ENCODE data around the gene CLDN1.

Gene CLDN1, protein sequence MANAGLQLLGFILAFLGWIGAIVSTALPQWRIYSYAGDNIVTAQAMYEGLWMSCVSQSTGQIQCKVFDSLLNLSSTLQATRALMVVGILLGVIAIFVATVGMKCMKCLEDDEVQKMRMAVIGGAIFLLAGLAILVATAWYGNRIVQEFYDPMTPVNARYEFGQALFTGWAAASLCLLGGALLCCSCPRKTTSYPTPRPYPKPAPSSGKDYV

DNA sequence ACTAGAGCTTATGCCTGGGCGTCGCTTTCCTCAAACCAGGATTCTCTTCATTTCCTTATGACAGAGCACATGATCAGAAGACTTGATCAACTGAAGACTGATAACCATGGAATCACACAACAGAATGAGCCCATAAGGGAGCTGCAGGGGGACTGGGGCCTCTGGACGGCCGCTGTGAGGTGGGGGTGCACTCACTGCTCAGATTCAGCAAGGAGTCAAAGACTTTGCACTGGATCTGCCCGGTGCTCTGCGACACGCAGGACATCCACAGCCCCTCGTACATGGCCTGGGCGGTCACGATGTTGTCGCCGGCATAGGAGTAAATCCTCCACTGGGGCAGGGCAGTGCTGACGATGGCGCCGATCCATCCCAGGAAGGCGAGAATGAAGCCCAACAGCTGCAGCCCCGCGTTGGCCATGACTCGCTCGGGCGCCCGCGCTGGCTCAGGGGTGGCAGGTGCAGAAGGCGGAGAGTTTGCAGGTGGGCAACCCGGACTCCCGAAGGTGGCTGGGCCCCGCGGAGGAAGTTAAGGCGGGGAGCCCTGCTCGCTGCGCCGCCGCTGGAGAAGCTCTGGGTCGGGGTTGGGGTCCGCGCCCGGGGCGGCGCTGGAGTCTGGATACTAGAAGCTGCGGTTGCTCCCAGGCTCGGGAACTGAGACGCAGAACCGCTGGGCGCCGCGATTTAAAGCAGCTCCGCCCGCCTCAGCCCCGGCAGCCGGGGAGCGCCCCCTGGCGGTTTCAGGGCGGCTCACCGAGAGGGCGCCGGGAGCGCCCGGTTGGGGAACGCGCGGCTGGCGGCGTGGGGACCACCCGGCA lies at the start of gene CLDN1:
Gene CLDN1, minus strand, starts transcription at position 658 of the 815 bp plus-strand sequence. Its CDS starts 240 bp downstream, at position 418.
- DNase-seq: peak; percentile 61 to 78

GRCh38 chr3:190371152-190371551 lies 48.9 kb upstream of the CLDN1 start:
- no peak for DNase-seq

DNA sequence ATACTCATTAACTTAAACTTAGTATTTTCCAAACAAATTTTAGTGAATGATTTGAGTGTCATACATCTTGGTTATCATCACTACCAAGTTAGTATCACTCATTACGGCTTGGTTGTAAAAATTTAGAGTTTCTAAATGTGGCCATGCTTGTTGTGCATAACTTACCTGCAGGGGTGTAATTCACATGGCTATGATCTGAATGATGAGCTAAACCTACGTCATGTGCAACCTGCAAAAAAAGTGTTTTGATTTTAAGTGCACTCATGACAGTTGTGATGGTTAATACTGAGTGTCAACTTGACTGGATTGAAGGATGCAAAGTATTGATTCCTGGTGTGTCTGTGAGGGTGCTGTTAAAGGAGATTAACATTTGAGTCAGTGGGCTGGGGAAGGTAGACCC lies 48.1 kb upstream of the CLDN1 start:
- no peak for DNase-seq

DNA sequence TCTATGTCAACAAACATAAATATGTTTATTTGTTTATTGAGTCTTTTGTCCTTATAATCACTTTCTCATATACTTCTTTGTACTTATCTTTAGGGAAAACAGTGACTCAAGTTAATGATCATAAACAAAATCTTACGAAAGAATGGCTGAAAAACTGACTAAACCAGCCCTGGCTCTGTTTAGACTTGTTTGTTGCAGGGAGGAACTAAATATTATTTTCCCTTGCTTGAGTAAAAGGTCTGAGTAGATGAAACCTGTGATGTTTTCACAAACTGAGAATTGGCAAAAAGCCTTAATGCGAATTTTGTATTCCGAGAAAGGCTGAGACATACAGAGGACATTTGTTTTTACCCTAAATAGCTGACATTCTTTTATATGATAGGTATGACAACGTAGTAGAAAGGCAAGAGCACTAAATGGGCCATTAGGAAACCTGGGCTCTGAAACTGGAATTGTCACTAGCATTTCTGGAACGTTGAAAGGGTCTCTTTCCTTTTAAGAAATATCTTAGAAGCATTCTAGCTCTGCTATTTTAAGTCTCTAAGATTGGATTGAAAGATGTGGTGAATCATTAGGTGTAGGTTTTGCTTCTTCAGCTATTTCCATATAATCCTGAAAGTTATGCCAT lies 47.5 kb upstream of the CLDN1 start:
- DNase-seq: no peak

DNA sequence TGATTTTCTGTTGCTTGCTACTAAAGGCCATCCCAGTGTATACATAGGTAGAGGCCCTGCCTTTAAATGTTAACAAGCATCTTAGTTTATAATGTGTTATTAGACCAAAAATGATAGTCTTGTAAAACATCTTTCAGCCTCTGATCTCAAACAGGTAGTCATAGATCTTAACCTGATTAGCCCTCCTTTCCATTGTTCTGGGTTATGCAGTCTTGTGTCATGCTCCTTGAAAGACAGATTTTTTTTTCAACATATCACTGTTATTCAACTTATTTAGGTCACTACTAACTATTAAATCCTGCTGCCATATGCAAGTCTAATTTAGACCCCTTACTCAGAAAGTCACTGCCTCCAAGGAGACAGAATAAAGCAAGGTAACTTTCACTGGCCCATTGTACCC lies 46.6 kb upstream of the CLDN1 start:
- DNase-seq: no peak

GRCh38 chr3:190366133-190366532 lies 43.9 kb upstream of the CLDN1 start:
- no peak for DNase-seq

GRCh38 chr3:190362258-190362657 lies 40.0 kb upstream of the CLDN1 start:
- no peak for DNase-seq

DNA sequence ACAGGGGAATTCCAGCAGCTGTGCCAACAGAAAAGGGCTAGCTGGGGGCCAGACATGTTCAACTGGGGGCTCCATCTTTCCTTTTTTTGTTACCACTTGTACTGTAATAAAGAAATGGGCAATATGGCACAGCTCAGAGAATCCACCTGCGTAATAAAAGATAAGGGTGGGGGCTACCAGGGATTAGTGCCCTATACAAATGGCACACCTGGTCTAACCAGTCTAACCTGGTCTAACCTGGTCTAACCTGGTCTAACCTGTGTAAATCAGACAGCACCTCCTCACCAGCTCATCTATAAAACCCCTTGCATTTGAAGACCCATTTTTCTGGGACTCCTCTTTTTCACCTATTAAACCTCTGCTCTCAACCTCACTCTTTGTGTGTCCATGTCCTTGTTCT lies 39.5 kb upstream of the CLDN1 start:
- DNase-seq: no peak

GRCh38 chr3:190360228-190360627 lies 38.0 kb upstream of the CLDN1 start:
- DNase-seq: no peak

DNA sequence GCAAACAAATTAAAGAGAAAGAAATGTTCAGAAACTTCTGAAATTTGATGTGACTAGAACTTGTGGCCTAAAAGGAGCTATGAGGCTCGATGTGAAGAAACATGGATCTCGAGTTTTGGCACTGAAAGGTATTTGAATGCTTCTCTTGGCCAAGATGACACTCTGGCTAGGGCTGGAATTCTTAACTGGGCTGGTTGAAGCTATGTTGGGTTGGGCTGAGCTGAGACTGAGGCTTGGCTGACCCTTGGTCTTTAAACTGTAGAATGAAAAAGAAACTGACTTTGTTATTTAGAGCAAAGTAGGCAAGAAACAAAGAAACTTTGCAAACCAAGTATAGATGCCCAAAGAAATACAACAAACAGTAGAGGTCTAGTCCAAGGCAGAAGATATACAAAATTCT lies 37.6 kb upstream of the CLDN1 start:
- DNase-seq: no peak

GRCh38 chr3:190357468-190357867 lies 35.2 kb upstream of the CLDN1 start:
- no peak for DNase-seq

- no peak for DNase-seq
Observed at GRCh38 chr3:190356246-190356645, 34.0 kb upstream of the CLDN1 start.

DNA sequence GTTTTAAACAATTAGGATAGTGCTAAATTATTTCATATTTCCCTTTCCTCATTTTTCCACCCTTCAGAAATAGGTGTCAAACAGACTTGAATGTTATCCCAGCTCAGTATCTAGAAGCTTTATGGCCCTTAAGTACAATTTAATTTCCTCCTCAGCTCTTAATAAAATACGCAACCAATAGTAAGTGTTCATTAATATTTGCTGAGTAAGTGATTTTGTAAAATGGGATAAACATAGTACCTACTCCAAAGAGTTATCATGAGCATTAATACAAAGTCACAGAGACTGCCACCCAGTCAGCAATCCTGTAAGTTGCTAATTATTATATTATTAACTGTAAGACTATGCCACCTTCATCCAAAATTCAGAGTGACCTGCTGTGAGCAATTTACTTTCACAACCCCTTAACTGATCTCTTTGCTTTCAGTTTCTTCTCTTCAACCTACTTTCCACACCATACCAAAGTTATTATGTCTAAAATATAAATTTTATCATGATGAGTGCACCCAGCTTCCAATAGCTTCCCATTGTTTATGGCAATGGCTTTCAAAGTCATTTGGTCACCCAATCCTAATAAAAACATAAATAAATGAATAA lies 30.7 kb upstream of the CLDN1 start:
- DNase-seq: no peak

GRCh38 chr3:190346541-190346940 lies 24.3 kb upstream of the CLDN1 start:
- DNase-seq: no peak

DNA sequence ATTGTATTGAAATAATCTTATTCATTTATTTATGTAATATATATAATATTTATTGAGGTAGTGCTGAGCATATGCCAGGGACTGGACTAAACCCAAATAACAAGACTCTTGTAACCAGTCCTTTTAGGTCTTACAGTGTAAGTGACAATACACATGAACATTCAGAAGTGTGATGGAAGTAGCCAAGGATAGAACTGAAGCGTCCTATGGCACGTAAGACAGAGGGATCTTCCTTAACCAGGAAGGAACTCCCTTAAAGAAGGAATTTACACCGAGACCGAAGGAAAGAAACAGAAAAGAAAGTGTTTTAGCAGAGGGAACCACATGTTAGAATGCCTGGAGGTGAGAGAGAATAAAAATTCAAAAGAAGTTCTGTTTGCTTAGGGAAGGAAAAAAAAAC lies 23.6 kb upstream of the CLDN1 start:
- no peak for DNase-seq

- DNase-seq: no peak
Observed at GRCh38 chr3:190345027-190345821, 23.0 kb upstream of the CLDN1 start.

DNA sequence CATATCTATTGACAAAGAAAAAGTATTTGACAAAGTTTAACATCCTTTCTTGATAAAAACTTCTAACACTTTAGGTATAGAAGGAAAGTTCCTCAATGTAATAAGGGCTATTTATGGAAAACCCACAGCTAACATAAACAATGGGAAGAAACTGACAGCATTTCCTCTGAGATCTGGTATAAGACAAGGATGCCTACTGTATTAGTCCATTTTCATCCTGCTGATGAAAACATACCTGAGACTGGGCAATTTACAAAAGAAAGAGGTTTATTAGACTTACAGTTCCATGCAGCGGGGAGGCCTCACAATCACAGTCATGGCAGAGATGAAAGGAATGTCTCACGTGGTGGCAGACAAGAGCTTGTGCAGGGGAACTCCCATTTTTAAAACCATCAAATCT lies 17.8 kb upstream of the CLDN1 start:
- DNase-seq: no peak

DNA sequence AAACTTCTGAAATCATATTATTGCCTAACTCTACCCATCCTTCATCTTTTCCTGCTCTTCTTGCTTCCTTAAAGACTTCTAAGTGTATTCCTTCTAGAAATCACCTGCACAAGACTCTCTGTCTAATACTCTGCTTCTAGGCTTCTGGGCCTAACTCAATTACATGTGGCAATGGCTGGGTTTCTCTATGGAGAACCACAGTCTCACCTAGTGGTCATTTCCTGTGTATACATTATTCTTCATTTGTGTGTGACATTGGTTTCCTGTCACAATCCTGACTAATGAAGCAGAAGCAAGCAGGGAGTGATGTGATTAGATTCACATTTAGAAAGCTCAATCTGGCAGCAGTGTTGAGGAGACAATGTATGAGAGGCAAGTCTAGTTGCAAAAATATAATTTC lies 16.9 kb upstream of the CLDN1 start:
- DNase-seq: no peak

GRCh38 chr3:190338717-190339116 lies 16.5 kb upstream of the CLDN1 start:
- no peak for DNase-seq

- DNase-seq: no peak
Observed at GRCh38 chr3:190337301-190337700, 15.1 kb upstream of the CLDN1 start.

DNA sequence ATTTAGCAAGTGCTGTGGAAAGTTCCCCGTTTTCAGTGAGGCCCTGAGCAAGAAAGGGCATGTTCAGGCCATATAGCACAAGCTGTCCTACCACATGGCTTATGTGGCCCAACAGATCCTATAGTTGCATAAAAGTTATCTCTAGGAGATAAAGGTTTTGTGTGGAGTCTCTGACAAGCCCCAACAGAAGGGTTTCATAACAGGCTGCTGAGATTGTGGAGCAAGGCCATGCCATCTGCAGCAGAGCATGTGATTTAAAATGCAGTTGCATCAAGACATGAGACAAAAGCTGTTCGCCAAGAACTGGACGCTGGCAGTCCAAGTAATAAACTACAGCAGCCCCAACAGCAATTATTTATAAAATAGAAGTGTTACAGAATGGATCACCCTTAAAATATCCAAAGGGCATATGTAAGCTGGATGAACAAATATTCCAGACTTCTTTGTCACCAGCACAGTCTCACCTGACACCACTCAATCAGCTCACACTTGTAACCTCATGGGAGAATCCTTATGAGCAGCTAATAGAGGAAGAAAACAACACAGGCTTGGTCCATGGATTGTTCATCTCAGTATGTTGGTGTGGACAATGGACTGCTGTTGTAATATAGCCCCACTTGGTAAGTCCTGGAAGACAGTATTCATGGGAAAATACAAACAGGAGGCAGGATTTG lies 14.4 kb upstream of the CLDN1 start:
- DNase-seq: no peak

- DNase-seq: no peak
Observed at GRCh38 chr3:190333961-190334360, 11.7 kb upstream of the CLDN1 start.
